Caco-2 (cell line): ENCODE results near the gene INO80B. TPM values are rescaled to one million over a fixed set of nuclear protein-coding genes. Genes with fewer than 3 reads are reported as not detected.

Experiments
- BruUV-seq: library from RNA; stranded (reverse); fragments of 400-500 nt; replicated peaks from 2 replicates; lab custom pipeline; 2021; lab: Mats Ljungman, UMichigan
- CTCF ChIA-PET: fragments of 300-600 bp; sonication (Branson Sonifier 250); formaldehyde crosslinking; loops from one replicate; lab custom pipeline; 2022; ENCODE audit warnings: antibody characterized with exemption; lab: Charles Lee
- POLR2A ChIA-PET: fragments of 300-600 bp; sonication (Branson Sonifier 250); formaldehyde crosslinking; loops from one replicate; lab custom pipeline; 2022; ENCODE audit warnings: antibody characterized with exemption; lab: Charles Lee
- DNase-seq, 2 experiments: peaks; one replicate each; pipeline versions ENCODE4 v3.0.0 to v3.0.0-alpha.2; 2020 to 2022
- H3K27me3 ChIP-seq: replicated peaks from 2 replicates; pipeline ENCODE4 v1.6.0; 2011; ENCODE audit warnings: low read length; ENCODE audit not compliant: control insufficient read depth, insufficient read depth
- H3K36me3 ChIP-seq: 2 replicates; pipeline ENCODE4 v1.5.1; 2011; ENCODE audit warnings: low read length; ENCODE audit not compliant: control insufficient read depth, insufficient read depth
- H3K4me1 ChIP-seq: fragments of 250-450 bp; sonication (Bioruptor Pico); 2 replicates; pipeline ENCODE4 v1.5.1; 2020; ENCODE audit warnings: mild to moderate bottlenecking
- H3K4me3 ChIP-seq: 2 replicates; pipeline ENCODE4 v1.5.1; 2011; ENCODE audit warnings: low read depth, mild to moderate bottlenecking, control low read depth, low read length
- H3K9me3 ChIP-seq: fragments of 250-450 bp; sonication (Bioruptor Pico); 2 replicates; pipeline ENCODE4 v1.5.1; 2020; ENCODE audit warnings: mild to moderate bottlenecking, moderate library complexity
- H3K27ac Mint-ChIP-seq: one replicate; pipeline ENCODE4 v1.8.0; 2022; ENCODE audit warnings: mixed read lengths; ENCODE audit not compliant: unreplicated experiment
- H3K27me3 Mint-ChIP-seq: one replicate; pipeline ENCODE4 v1.8.0; 2022; ENCODE audit warnings: mixed read lengths; ENCODE audit not compliant: insufficient read depth, unreplicated experiment
- H3K36me3 Mint-ChIP-seq: one replicate; pipeline ENCODE4 v1.8.0; 2022; ENCODE audit warnings: mild to moderate bottlenecking, mixed read lengths; ENCODE audit not compliant: insufficient read depth, unreplicated experiment
- H3K4me1 Mint-ChIP-seq: one replicate; pipeline ENCODE4 v1.8.0; 2022; ENCODE audit warnings: low read depth, mixed read lengths; ENCODE audit not compliant: unreplicated experiment
- H3K4me3 Mint-ChIP-seq: one replicate; pipeline ENCODE4 v1.8.0; 2022; ENCODE audit warnings: mild to moderate bottlenecking, moderate library complexity, mixed read lengths; ENCODE audit not compliant: unreplicated experiment
- H3K9me3 Mint-ChIP-seq: one replicate; pipeline ENCODE4 v1.8.0; 2022; ENCODE audit warnings: mixed read lengths; ENCODE audit not compliant: unreplicated experiment
- CTCF ChIP-seq, 2 experiments: fragments of 200-600 bp in 1 of 2; IDR thresholded peaks; 1 replicate in 1 of 2; 2 replicates in 1 of 2; pipeline versions ENCODE4 v1.5.1 to v1.8.0; 2011 to 2022; ENCODE audit warnings: antibody characterized with exemption in 1 of 2, control low read depth in 1 of 2, inconsistent platforms in 1 of 2, low read depth in 1 of 2, low read length in 1 of 2, mild to moderate bottlenecking in 1 of 2, moderate library complexity in 1 of 2; ENCODE audit not compliant: insufficient read depth in 1 of 2, severe bottlenecking in 1 of 2, unreplicated experiment in 1 of 2
- intact Hi-C: fragments of 100-400 bp; cut with micrococcal nuclease; formaldehyde crosslinking; loops from one replicate; pipeline ENCODE4 v1.10.0; 2022; ENCODE audit not compliant: unreplicated experiment
- total RNA-seq: library from RNA; stranded (reverse); gene quantifications from 2 replicates; pipeline ENCODE4 v1.2.3, GENCODE V29; 2022

The INO80B gene
- total RNA-seq, 1 experiment from 2014 or later = 25.2 TPM

GRCh38 chr2:74498500-74499266, 43.8 kb downstream of the INO80B start:
- no peaks in the 10 kb centered on the region for H3K27me3 Mint-ChIP-seq
- BruUV-seq = TSS peak; percentile 18
- no peaks in the 10 kb centered on the region for H3K27me3 ChIP-seq

GRCh38 chr2:74499267-74499939, 44.5 kb downstream of the INO80B start, which contains the start of gene LBX2:
LBX2 (minus strand) TSS chr2:74499603; CDS start chr2:74499537, 66 bp downstream.
- H3K36me3 ChIP-seq = peaks cover 1% of the 10 kb centered on the region; the same call in 1 of the 2 replicates
- no peaks in the 10 kb centered on the region for H3K27me3 Mint-ChIP-seq
- peaks cover 50% of the 10 kb centered on the region for H3K4me1 ChIP-seq
- no TSS peak for BruUV-seq
- H3K4me3 Mint-ChIP-seq = peak within 1 kb of the TSS; percentile 96
- intact Hi-C loops = loop anchor here (1.0 kb wide), 1 partner anchor 16 kb away; the partner anchor contains the start of gene TTC31
- peaks cover 17% of the 10 kb centered on the region for H3K4me1 Mint-ChIP-seq
- CTCF ChIA-PET = interaction anchor here (1.1 to 1.3 kb wide), 2 partner anchors 10 to 19 kb away, joined by 3 read pairs; no protein-coding TSS in a partner anchor
- H3K36me3 Mint-ChIP-seq = peaks cover 39% of the 10 kb centered on the region
- H3K9me3 ChIP-seq = no peaks in the 10 kb centered on the region
- POLR2A ChIA-PET = interaction anchor here (1.0 to 5.2 kb wide), 2 partner anchors 10 to 17 kb away, joined by 3 to 17 read pairs; no protein-coding TSS in a partner anchor
- no peaks in the 10 kb centered on the region for H3K27me3 ChIP-seq
- peak in 1 of 2 experiments; percentile 70 for DNase-seq
- H3K4me3 ChIP-seq = peak within 1 kb of the TSS; percentile 65
- peak within 1 kb of the TSS; percentile 46 for H3K27ac Mint-ChIP-seq
- H3K9me3 Mint-ChIP-seq = no peaks in the 10 kb centered on the region
- TF ChIP-seq CTCF (IDR thresholded peaks at IDR 0.05; ENCODE audit: insufficient read depth in 1 of 2, low read depth in 1 of 2, low read length in 1 of 2, severe bottlenecking in 1 of 2, unreplicated experiment in 1 of 2) = no peak

More at GRCh38 chr2:74498500-74499266, 43.8 kb downstream of the INO80B start:
- POLR2A ChIA-PET = interaction anchor here (1.0 kb wide), 1 partner anchor 17 kb away, joined by 3 read pairs; no protein-coding TSS in a partner anchor
- CTCF ChIA-PET = interaction anchor here (1.3 kb wide), 1 partner anchor 9 kb away, joined by 3 read pairs; no protein-coding TSS in a partner anchor
- H3K36me3 Mint-ChIP-seq = peaks cover 42% of the 10 kb centered on the region
- H3K9me3 ChIP-seq = no peaks in the 10 kb centered on the region
- intact Hi-C loops = loop anchor here (1.0 kb wide), 2 partner anchors 9 to 15 kb away; partner anchors contain the start of gene TTC31
- peak in 1 of 2 experiments; percentile 40 for DNase-seq
- peaks cover 1% of the 10 kb centered on the region; the same call in 1 of the 2 replicates for H3K36me3 ChIP-seq
- H3K4me3 ChIP-seq = peak overlapping the region; percentile 65
- peak overlapping the region; percentile 96 for H3K4me3 Mint-ChIP-seq
- H3K27ac Mint-ChIP-seq = peak overlapping the region; percentile 46
- H3K4me1 ChIP-seq = peaks cover 44% of the 10 kb centered on the region
- peaks cover 12% of the 10 kb centered on the region for H3K4me1 Mint-ChIP-seq
- H3K9me3 Mint-ChIP-seq = no peaks in the 10 kb centered on the region
- no peak for TF ChIP-seq CTCF (IDR thresholded peaks at IDR 0.05; ENCODE audit: insufficient read depth in 1 of 2, low read depth in 1 of 2, low read length in 1 of 2, severe bottlenecking in 1 of 2, unreplicated experiment in 1 of 2)
